ENCODE measurements around the gene PAH. TPM values are rescaled to one million over a fixed set of nuclear protein-coding genes. Genes with fewer than 3 reads are reported as not detected.

Gene PAH
- total and polyA plus RNA-seq, 2 of the 13 experiments (the other 11 are each of a cell fraction or from before 2014, with no cell fraction given), result 192 to 451 TPM

DNA sequence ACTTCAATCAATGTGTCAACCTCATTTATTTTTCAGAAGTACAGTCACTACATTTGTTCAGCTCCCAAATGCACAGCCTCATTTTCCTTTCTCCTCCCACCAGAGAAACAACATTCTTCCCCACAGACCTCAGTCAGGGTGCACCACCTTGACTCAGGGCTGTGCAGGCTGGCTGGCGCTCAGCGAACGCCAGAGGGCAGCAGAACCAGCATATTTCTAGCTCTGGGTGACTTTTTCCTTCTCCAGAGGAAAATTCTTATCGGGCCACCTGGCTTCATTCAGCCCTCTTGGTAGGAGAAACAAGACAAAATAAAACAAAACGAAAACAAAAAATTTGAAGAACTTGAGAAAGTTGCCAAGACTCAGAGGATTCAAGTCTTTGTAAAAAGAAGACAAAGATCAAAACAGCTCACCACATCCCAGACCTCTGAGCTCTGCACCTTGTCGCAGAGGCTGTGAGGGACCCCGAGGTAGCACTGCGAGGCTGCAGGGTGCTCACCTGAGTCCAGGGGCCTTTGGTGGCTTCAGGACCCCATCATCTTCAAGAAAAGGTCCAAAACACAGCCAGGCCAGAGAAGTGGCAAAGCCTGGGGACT lies 33.7 kb downstream of the PAH start (continued):
- TF ChIP-seq XRCC5 (optimal IDR thresholded peaks at IDR 0.05; ENCODE audit: low read length) (peak; percentile 85), ZNF558 (CRISPR knock-in tag; IDR thresholded peaks at IDR 0.05; ENCODE audit: borderline replicate concordance) (peak; percentile 60; the same call in 1 of the 2 replicates), NR2F1 (CRISPR knock-in tag; IDR thresholded peaks at IDR 0.05) (no peak), ZBTB20 (CRISPR knock-in tag; IDR thresholded peaks at IDR 0.05; ENCODE audit: borderline replicate concordance, low read depth) (no peak), SMAD3 (CRISPR knock-in tag; IDR thresholded peaks at IDR 0.05) (peak; percentile 81), ZNF501 (CRISPR knock-in tag; IDR thresholded peaks at IDR 0.05) (peak; percentile 35; the same call in 1 of the 2 replicates), ZNF614 (CRISPR knock-in tag; IDR thresholded peaks at IDR 0.05; ENCODE audit: borderline replicate concordance) (no peak), SMC3 (IDR thresholded peaks at IDR 0.05; ENCODE audit: low read length) (peak; percentile 93), RELA (CRISPR knock-in tag; IDR thresholded peaks at IDR 0.05) (no peak), KDM5B (CRISPR knock-in tag; IDR thresholded peaks at IDR 0.05; ENCODE audit: borderline replicate concordance) (0 out of 2 replicates have a peak, but pooled peaks have one; percentile 44), SALL1 (CRISPR knock-in tag; IDR thresholded peaks at IDR 0.05) (peak; percentile 51; the same call in 1 of the 2 replicates), ERF (CRISPR knock-in tag; IDR thresholded peaks at IDR 0.05) (0 out of 2 replicates have a peak, but pooled peaks have one; percentile 19), FOXA3 (CRISPR knock-in tag; IDR thresholded peaks at IDR 0.05) (peak; percentile 26; the same call in 1 of the 2 replicates), ISX (CRISPR knock-in tag; conservative IDR thresholded peaks at IDR 0.05) (no peak), NR2F6 (IDR thresholded peaks at IDR 0.05) (no peak), NR2F6 (CRISPR knock-in tag; IDR thresholded peaks at IDR 0.05) (0 out of 2 replicates have a peak, but pooled peaks have one; percentile 9), GATAD2A (CRISPR knock-in tag; IDR thresholded peaks at IDR 0.05) (peak; percentile 58), TEAD3 (CRISPR knock-in tag; optimal IDR thresholded peaks at IDR 0.05; ENCODE audit: borderline replicate concordance) (peak; percentile 70), STAG1 (CRISPR knock-in tag; IDR thresholded peaks at IDR 0.05) (peak; percentile 94)
- TF ChIP-seq, protein P1, sequence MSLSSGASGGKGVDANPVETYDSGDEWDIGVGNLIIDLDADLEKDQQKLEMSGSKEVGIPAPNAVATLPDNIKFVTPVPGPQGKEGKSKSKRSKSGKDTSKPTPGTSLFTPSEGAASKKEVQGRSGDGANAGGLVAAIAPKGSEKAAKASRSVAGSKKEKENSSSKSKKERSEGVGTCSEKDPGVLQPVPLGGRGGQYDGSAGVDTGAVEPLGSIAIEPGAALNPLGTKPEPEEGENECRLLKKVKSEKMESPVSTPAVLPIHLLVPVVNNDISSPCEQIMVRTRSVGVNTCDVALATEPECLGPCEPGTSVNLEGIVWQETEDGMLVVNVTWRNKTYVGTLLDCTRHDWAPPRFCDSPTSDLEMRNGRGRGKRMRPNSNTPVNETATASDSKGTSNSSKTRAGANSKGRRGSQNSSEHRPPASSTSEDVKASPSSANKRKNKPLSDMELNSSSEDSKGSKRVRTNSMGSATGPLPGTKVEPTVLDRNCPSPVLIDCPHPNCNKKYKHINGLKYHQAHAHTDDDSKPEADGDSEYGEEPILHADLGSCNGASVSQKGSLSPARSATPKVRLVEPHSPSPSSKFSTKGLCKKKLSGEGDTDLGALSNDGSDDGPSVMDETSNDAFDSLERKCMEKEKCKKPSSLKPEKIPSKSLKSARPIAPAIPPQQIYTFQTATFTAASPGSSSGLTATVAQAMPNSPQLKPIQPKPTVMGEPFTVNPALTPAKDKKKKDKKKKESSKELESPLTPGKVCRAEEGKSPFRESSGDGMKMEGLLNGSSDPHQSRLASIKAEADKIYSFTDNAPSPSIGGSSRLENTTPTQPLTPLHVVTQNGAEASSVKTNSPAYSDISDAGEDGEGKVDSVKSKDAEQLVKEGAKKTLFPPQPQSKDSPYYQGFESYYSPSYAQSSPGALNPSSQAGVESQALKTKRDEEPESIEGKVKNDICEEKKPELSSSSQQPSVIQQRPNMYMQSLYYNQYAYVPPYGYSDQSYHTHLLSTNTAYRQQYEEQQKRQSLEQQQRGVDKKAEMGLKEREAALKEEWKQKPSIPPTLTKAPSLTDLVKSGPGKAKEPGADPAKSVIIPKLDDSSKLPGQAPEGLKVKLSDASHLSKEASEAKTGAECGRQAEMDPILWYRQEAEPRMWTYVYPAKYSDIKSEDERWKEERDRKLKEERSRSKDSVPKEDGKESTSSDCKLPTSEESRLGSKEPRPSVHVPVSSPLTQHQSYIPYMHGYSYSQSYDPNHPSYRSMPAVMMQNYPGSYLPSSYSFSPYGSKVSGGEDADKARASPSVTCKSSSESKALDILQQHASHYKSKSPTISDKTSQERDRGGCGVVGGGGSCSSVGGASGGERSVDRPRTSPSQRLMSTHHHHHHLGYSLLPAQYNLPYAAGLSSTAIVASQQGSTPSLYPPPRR (CRISPR knock-in tag; IDR thresholded peaks at IDR 0.05; ENCODE audit: borderline replicate concordance), result no peak
- TF ChIP-seq, protein P2, sequence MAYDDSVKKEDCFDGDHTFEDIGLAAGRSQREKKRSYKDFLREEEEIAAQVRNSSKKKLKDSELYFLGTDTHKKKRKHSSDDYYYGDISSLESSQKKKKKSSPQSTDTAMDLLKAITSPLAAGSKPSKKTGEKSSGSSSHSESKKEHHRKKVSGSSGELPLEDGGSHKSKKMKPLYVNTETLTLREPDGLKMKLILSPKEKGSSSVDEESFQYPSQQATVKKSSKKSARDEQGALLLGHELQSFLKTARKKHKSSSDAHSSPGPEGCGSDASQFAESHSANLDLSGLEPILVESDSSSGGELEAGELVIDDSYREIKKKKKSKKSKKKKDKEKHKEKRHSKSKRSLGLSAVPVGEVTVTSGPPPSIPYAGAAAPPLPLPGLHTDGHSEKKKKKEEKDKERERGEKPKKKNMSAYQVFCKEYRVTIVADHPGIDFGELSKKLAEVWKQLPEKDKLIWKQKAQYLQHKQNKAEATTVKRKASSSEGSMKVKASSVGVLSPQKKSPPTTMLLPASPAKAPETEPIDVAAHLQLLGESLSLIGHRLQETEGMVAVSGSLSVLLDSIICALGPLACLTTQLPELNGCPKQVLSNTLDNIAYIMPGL (CRISPR knock-in tag; IDR thresholded peaks at IDR 0.05; ENCODE audit: borderline replicate concordance in 1 of 2, low read depth in 1 of 2), result peak in 1 of 2 experiments; percentile 35; a peak in 1 of 4 replicates
- TF ChIP-seq, protein P3, sequence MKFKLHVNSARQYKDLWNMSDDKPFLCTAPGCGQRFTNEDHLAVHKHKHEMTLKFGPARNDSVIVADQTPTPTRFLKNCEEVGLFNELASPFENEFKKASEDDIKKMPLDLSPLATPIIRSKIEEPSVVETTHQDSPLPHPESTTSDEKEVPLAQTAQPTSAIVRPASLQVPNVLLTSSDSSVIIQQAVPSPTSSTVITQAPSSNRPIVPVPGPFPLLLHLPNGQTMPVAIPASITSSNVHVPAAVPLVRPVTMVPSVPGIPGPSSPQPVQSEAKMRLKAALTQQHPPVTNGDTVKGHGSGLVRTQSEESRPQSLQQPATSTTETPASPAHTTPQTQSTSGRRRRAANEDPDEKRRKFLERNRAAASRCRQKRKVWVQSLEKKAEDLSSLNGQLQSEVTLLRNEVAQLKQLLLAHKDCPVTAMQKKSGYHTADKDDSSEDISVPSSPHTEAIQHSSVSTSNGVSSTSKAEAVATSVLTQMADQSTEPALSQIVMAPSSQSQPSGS (CRISPR knock-in tag; IDR thresholded peaks at IDR 0.05), result 0 out of 2 replicates have a peak, but pooled peaks have one; percentile 52

Data from HepG2 (cell line).